Right hindlimb (tissue), 1 donor: ENCODE data around the gene SEMA5A.

Source experiments
- DNase-seq: peaks from one replicate; pipeline ENCODE4 v3.0.0-alpha.2; 2018

The SEMA5A gene

GRCh38 chr5:9394221-9394620, 151.7 kb downstream of the SEMA5A start:
- DNase-seq = no peak

- DNase-seq = no peak
Measured at GRCh38 chr5:9392625-9393024, 153.2 kb downstream of the SEMA5A start.

- no peak for DNase-seq
Measured at GRCh38 chr5:9391080-9391479, 154.8 kb downstream of the SEMA5A start.

GRCh38 chr5:9390113-9390512, 155.8 kb downstream of the SEMA5A start:
- no peak for DNase-seq

- DNase-seq = no peak
Measured at GRCh38 chr5:9388941-9389674, 156.8 kb downstream of the SEMA5A start.

GRCh38 chr5:9387879-9388278, 158.0 kb downstream of the SEMA5A start:
- DNase-seq = no peak

- no peak for DNase-seq
Measured at GRCh38 chr5:9386945-9387344, 158.9 kb downstream of the SEMA5A start.

GRCh38 chr5:9382522-9382921, 163.4 kb downstream of the SEMA5A start:
- no peak for DNase-seq

- no peak for DNase-seq
Measured at GRCh38 chr5:9381464-9381863, 164.4 kb downstream of the SEMA5A start.

- no peak for DNase-seq
Measured at GRCh38 chr5:9380109-9380508, 165.8 kb downstream of the SEMA5A start.

GRCh38 chr5:9376363-9377117, 169.3 kb downstream of the SEMA5A start:
- DNase-seq = no peak

GRCh38 chr5:9375756-9376155, 170.1 kb downstream of the SEMA5A start:
- no peak for DNase-seq

GRCh38 chr5:9374025-9374424, 171.8 kb downstream of the SEMA5A start:
- DNase-seq = no peak

GRCh38 chr5:9373571-9373970, 172.3 kb downstream of the SEMA5A start:
- no peak for DNase-seq

- no peak for DNase-seq
Measured at GRCh38 chr5:9370256-9370655, 175.6 kb downstream of the SEMA5A start.

- no peak for DNase-seq
Measured at GRCh38 chr5:9365512-9365911, 180.4 kb downstream of the SEMA5A start.

GRCh38 chr5:9363449-9363848, 182.4 kb downstream of the SEMA5A start:
- no peak for DNase-seq

- DNase-seq = no peak
Measured at GRCh38 chr5:9363026-9363425, 182.8 kb downstream of the SEMA5A start.

- DNase-seq = no peak
Measured at GRCh38 chr5:9362600-9362999, 183.3 kb downstream of the SEMA5A start.

- DNase-seq = no peak
Measured at GRCh38 chr5:9361835-9362234, 184.0 kb downstream of the SEMA5A start.

GRCh38 chr5:9358961-9359685, 186.8 kb downstream of the SEMA5A start:
- no peak for DNase-seq

- no peak for DNase-seq
Measured at GRCh38 chr5:9356351-9356825, 189.5 kb downstream of the SEMA5A start.

- no peak for DNase-seq
Measured at GRCh38 chr5:9354336-9355081, 191.4 kb downstream of the SEMA5A start.
